OCI-LY3 (cell line): ENCODE data around the gene SLC16A11.

ENCODE experiments used
- EZH2phosphoT487 ChIP-seq: fragments of 200-600 bp; shearing (Covaris generic); IDR thresholded peaks from 2 replicates; pipeline ENCODE4 v1.6.1; 2018; ENCODE audit warnings: antibody characterized with exemption, mixed run types, low read depth
- TF ChIP-seq, protein P1 (sequence below): fragments of 200-600, 300-600 bp; sonication (generic); IDR thresholded peaks from 2 replicates; pipeline ENCODE4 v1.5.1; 2014; ENCODE audit warnings: antibody characterized with exemption, low read length, low read depth

DNA sequence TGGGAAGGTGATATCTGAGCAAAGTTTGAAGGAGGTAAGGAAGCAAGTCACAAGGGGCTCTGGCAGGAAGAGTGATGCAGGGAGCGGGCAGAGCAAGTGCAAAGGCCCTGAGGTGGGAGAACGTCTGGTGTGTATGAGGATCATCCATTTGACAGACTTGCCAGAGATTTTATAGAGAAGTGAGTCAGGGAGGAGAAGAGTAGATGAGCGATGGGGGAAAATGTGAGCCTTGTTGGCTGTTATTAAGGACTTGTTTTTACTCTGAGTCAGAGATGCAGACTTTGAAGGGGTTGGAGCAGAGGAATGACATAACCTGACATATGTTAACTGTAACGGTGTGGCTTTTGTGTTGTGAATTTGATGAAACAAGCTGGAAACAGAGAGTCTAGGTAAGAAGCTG is 39.7 kb upstream of the SLC16A11 start:
- TF ChIP-seq, protein P1, sequence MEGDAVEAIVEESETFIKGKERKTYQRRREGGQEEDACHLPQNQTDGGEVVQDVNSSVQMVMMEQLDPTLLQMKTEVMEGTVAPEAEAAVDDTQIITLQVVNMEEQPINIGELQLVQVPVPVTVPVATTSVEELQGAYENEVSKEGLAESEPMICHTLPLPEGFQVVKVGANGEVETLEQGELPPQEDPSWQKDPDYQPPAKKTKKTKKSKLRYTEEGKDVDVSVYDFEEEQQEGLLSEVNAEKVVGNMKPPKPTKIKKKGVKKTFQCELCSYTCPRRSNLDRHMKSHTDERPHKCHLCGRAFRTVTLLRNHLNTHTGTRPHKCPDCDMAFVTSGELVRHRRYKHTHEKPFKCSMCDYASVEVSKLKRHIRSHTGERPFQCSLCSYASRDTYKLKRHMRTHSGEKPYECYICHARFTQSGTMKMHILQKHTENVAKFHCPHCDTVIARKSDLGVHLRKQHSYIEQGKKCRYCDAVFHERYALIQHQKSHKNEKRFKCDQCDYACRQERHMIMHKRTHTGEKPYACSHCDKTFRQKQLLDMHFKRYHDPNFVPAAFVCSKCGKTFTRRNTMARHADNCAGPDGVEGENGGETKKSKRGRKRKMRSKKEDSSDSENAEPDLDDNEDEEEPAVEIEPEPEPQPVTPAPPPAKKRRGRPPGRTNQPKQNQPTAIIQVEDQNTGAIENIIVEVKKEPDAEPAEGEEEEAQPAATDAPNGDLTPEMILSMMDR = no peak
- TF ChIP-seq EZH2phosphoT487 = no peak
